Amniotic epithelial cell (primary cell): ENCODE data around the gene CDK15.

ENCODE experiments used
- DNase-seq: peaks from one replicate; pipeline ENCODE4 v3.0.0-alpha.2; 2010; ENCODE audit warnings: low read depth

Gene CDK15

GRCh38 chr2:201908901-201909300 is 102.6 kb downstream of the CDK15 start:
- peak; percentile 12 for DNase-seq

GRCh38 chr2:201909348-201909747 is 103.0 kb downstream of the CDK15 start:
- peak; percentile 84 for DNase-seq

GRCh38 chr2:201909961-201910361 is 103.6 kb downstream of the CDK15 start:
- DNase-seq = peak; percentile 68

GRCh38 chr2:201911372-201911771 is 105.0 kb downstream of the CDK15 start:
- no peak for DNase-seq

GRCh38 chr2:201913201-201913600 is 106.9 kb downstream of the CDK15 start:
- no peak for DNase-seq

- no peak for DNase-seq
Observed at GRCh38 chr2:201915446-201915845, 109.1 kb downstream of the CDK15 start.

GRCh38 chr2:201916565-201916964 is 110.2 kb downstream of the CDK15 start:
- no peak for DNase-seq

GRCh38 chr2:201918616-201919307 is 112.4 kb downstream of the CDK15 start:
- no peak for DNase-seq

GRCh38 chr2:201919308-201919634 is 112.9 kb downstream of the CDK15 start:
- DNase-seq = no peak

- DNase-seq = no peak
Observed at GRCh38 chr2:201923436-201924328, 117.3 kb downstream of the CDK15 start.

GRCh38 chr2:201924453-201924852 is 118.1 kb downstream of the CDK15 start:
- DNase-seq = no peak

GRCh38 chr2:201925056-201925455 is 118.7 kb downstream of the CDK15 start:
- DNase-seq = no peak

GRCh38 chr2:201926067-201926466 is 119.7 kb downstream of the CDK15 start:
- DNase-seq = no peak

GRCh38 chr2:201928363-201928762 is 122.0 kb downstream of the CDK15 start:
- no peak for DNase-seq

GRCh38 chr2:201929281-201930026 is 123.1 kb downstream of the CDK15 start:
- no peak for DNase-seq

GRCh38 chr2:201930043-201930442 is 123.7 kb downstream of the CDK15 start:
- DNase-seq = no peak

- DNase-seq = peak; percentile 8
Observed at GRCh38 chr2:201930831-201931230, 124.5 kb downstream of the CDK15 start.

- DNase-seq = no peak
Observed at GRCh38 chr2:201931475-201931874, 125.1 kb downstream of the CDK15 start.

- peak; percentile 10 for DNase-seq
Observed at GRCh38 chr2:201931951-201932350, 125.6 kb downstream of the CDK15 start.

- no peak for DNase-seq
Observed at GRCh38 chr2:201932511-201932910, 126.2 kb downstream of the CDK15 start.

GRCh38 chr2:201933792-201934237 is 127.5 kb downstream of the CDK15 start:
- no peak for DNase-seq

GRCh38 chr2:201936817-201937216 is 130.5 kb downstream of the CDK15 start:
- DNase-seq = no peak

- DNase-seq = no peak
Observed at GRCh38 chr2:201937343-201937742, 131.0 kb downstream of the CDK15 start.
